ENCODE results near the gene AGFG1.

GRCh38 chr2:227471924-227472264, at the start of gene AGFG1:
- TF ChIP-seq CTCF (IDR thresholded peaks at IDR 0.05; ENCODE audit: borderline replicate concordance, extremely low read depth, low read length, poor library complexity, severe bottlenecking) = peak; percentile 93
- no peak for TF ChIP-seq EZH2 (IDR thresholded peaks at IDR 0.05; ENCODE audit: borderline replicate concordance, low read depth, low read length, severe bottlenecking)
